Adrenal gland (tissue), 5 donors: Measurements from ENCODE around the gene SYNDIG1.

ENCODE experiments used
- POLR2A ChIP-seq, 2 donors: fragments of 450-650 bp; IDR thresholded peaks; one replicate each; pipeline ENCODE4 v1.6.1; 2017; ENCODE audit warnings: antibody characterized with exemption in 2 of 2, mild to moderate bottlenecking in 2 of 2, moderate library complexity in 1 of 2
- TF ChIP-seq, protein P1 (sequence below), 6 experiments: fragments of 450-650 bp in 4 of 6; fragments of 200-600 bp in 2 of 6; sonication (generic) in 1 of 6; IDR thresholded peaks; 1 replicate in 5 of 6; 2 replicates in 1 of 6; pipeline versions ENCODE4 v1.5.1 to v1.8.0; 2016 to 2021; ENCODE audit warnings: antibody characterized with exemption in 6 of 6, mild to moderate bottlenecking in 2 of 6, moderate library complexity in 1 of 6
- donor health status: DM: no; HTN: no; CAD: no.

DNA sequence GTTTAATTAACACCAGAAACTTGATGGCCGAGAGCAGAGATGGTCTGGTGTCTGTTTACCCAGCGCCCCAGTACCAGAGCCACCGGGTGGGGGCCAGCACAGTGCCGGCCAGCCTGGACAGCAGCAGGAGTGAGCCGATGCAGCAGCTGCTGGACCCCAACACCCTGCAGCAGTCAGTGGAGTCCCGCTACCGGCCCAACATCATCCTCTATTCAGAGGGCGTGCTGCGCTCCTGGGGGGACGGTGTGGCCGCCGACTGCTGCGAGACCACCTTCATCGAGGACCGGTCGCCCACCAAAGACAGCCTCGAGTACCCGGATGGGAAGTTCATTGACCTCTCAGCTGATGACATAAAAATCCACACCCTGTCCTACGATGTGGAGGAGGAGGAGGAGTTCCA lies 73.7 kb downstream of the SYNDIG1 start:
- TF ChIP-seq, protein P1, sequence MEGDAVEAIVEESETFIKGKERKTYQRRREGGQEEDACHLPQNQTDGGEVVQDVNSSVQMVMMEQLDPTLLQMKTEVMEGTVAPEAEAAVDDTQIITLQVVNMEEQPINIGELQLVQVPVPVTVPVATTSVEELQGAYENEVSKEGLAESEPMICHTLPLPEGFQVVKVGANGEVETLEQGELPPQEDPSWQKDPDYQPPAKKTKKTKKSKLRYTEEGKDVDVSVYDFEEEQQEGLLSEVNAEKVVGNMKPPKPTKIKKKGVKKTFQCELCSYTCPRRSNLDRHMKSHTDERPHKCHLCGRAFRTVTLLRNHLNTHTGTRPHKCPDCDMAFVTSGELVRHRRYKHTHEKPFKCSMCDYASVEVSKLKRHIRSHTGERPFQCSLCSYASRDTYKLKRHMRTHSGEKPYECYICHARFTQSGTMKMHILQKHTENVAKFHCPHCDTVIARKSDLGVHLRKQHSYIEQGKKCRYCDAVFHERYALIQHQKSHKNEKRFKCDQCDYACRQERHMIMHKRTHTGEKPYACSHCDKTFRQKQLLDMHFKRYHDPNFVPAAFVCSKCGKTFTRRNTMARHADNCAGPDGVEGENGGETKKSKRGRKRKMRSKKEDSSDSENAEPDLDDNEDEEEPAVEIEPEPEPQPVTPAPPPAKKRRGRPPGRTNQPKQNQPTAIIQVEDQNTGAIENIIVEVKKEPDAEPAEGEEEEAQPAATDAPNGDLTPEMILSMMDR (IDR thresholded peaks at IDR 0.05): no peak
- TF ChIP-seq POLR2A (IDR thresholded peaks at IDR 0.05): no peak
